Stimulated activated CD4-positive, alpha-beta T cell treated with anti-CD3 and anti-CD28 coated beads, Interleukin-4, amount 100 ng/mL, for 1 hour (primary cell): ENCODE measurements around the gene RERE.
"Not testable (repeated sequence)": the region's sequence is repeated elsewhere in the genome, so short reads cannot be mapped to it uniquely, and the experiment has no call there.

Source experiments
- DNase-seq: peaks from one replicate; pipeline ENCODE4 v3.0.0-alpha.2; 2020

The RERE gene

GRCh38 chr1:8598783-8599182 is 218.7 kb downstream of the RERE start:
- no peak for DNase-seq

GRCh38 chr1:8598060-8598724 is 219.2 kb downstream of the RERE start:
- no peak for DNase-seq

GRCh38 chr1:8597455-8597854 is 220.0 kb downstream of the RERE start:
- DNase-seq = no peak

- no peak for DNase-seq
These were observed 221.5 kb downstream of the RERE start for GRCh38 chr1:8595941-8596340.

- no peak for DNase-seq
These were observed 222.1 kb downstream of the RERE start for GRCh38 chr1:8595332-8595731.

GRCh38 chr1:8593292-8593691 is 224.1 kb downstream of the RERE start:
- DNase-seq = not testable (repeated sequence)

GRCh38 chr1:8591569-8591968 is 225.9 kb downstream of the RERE start:
- DNase-seq = no peak

- DNase-seq = no peak
These were observed 226.6 kb downstream of the RERE start for GRCh38 chr1:8590721-8591351.

- no peak for DNase-seq
These were observed 227.9 kb downstream of the RERE start for GRCh38 chr1:8589571-8589970.

- DNase-seq = no peak
These were observed 229.7 kb downstream of the RERE start for GRCh38 chr1:8587784-8588183.

GRCh38 chr1:8586438-8586837 is 231.0 kb downstream of the RERE start:
- no peak for DNase-seq

- no peak for DNase-seq
These were observed 233.1 kb downstream of the RERE start for GRCh38 chr1:8584316-8584715.

- DNase-seq = no peak
These were observed 234.4 kb downstream of the RERE start for GRCh38 chr1:8583031-8583430.

- no peak for DNase-seq
These were observed 236.9 kb downstream of the RERE start for GRCh38 chr1:8580566-8580965.

- DNase-seq = no peak
These were observed 238.5 kb downstream of the RERE start for GRCh38 chr1:8578936-8579335.

GRCh38 chr1:8578132-8578877 is 239.1 kb downstream of the RERE start:
- DNase-seq = no peak

GRCh38 chr1:8574985-8575384 is 242.5 kb downstream of the RERE start:
- DNase-seq = no peak

- no peak for DNase-seq
These were observed 245.3 kb downstream of the RERE start for GRCh38 chr1:8572106-8572505.

- no peak for DNase-seq
These were observed 246.0 kb downstream of the RERE start for GRCh38 chr1:8571200-8571984.

GRCh38 chr1:8570465-8570864 is 247.0 kb downstream of the RERE start:
- no peak for DNase-seq

- DNase-seq = no peak
These were observed 248.2 kb downstream of the RERE start for GRCh38 chr1:8569242-8569641.

- no peak for DNase-seq
These were observed 248.6 kb downstream of the RERE start for GRCh38 chr1:8568837-8569236.

GRCh38 chr1:8567146-8567545 is 250.3 kb downstream of the RERE start:
- no peak for DNase-seq
